ENCODE data around the gene ADGRG2. TPM values are rescaled to one million over a fixed set of nuclear protein-coding genes. Genes with fewer than 3 reads are reported as not detected.

ADGRG2 gene
- total and polyA plus RNA-seq, 2 of the 13 experiments (the other 11 are each of a cell fraction or from before 2014, with no cell fraction given): not detected

DNA sequence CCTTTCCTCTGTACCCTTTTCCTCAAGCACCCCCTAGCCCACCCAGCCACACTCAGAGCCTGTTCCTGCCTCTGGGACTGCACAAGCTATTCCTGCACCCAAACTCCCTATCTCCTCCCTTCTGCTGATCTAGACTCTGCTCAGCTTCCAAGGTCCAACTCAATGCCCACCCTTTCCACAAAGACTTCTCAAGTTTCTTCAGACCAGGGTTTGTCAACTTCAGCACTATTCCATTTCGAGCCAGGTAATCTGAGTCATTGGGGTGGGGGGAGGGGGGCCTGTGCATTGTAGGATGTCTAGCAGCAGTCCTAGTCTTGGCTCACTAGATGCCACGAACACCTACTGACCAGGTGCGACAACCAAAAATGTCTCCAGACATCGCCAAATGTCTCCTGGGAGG is 175.7 kb downstream of the ADGRG2 start (continued):
- TF ChIP-seq, protein P1, sequence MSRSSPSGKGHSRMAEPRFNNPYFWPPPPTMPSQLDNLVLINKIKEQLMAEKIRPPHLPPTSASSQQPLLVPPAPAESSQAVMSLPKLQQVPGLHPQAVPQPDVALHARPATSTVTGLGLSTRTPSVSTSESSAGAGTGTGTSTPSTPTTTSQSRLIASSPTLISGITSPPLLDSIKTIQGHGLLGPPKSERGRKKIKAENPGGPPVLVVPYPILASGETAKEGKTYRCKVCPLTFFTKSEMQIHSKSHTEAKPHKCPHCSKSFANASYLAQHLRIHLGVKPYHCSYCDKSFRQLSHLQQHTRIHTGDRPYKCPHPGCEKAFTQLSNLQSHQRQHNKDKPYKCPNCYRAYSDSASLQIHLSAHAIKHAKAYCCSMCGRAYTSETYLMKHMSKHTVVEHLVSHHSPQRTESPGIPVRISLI (CRISPR knock-in tag; IDR thresholded peaks at IDR 0.05; ENCODE audit: borderline replicate concordance): no peak
- TF ChIP-seq, protein P2, sequence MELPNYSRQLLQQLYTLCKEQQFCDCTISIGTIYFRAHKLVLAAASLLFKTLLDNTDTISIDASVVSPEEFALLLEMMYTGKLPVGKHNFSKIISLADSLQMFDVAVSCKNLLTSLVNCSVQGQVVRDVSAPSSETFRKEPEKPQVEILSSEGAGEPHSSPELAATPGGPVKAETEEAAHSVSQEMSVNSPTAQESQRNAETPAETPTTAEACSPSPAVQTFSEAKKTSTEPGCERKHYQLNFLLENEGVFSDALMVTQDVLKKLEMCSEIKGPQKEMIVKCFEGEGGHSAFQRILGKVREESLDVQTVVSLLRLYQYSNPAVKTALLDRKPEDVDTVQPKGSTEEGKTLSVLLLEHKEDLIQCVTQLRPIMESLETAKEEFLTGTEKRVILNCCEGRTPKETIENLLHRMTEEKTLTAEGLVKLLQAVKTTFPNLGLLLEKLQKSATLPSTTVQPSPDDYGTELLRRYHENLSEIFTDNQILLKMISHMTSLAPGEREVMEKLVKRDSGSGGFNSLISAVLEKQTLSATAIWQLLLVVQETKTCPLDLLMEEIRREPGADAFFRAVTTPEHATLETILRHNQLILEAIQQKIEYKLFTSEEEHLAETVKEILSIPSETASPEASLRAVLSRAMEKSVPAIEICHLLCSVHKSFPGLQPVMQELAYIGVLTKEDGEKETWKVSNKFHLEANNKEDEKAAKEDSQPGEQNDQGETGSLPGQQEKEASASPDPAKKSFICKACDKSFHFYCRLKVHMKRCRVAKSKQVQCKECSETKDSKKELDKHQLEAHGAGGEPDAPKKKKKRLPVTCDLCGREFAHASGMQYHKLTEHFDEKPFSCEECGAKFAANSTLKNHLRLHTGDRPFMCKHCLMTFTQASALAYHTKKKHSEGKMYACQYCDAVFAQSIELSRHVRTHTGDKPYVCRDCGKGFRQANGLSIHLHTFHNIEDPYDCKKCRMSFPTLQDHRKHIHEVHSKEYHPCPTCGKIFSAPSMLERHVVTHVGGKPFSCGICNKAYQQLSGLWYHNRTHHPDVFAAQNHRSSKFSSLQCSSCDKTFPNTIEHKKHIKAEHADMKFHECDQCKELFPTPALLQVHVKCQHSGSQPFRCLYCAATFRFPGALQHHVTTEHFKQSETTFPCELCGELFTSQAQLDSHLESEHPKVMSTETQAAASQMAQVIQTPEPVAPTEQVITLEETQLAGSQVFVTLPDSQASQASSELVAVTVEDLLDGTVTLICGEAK (IDR thresholded peaks at IDR 0.05): no peak
- TF ChIP-seq, protein P2 (CRISPR knock-in tag; IDR thresholded peaks at IDR 0.05): no peak
- TF ChIP-seq FIP1L1 (IDR thresholded peaks at IDR 0.05; ENCODE audit: borderline replicate concordance, insufficient read depth, low read depth, low read length): no peak
- TF ChIP-seq SRSF9 (IDR thresholded peaks at IDR 0.05; ENCODE audit: borderline replicate concordance, insufficient read depth, low read depth, low read length, poor library complexity, severe bottlenecking): no peak
- no peak for TF ChIP-seq ZNF572 (CRISPR knock-in tag; IDR thresholded peaks at IDR 0.05)
- no peak for TF ChIP-seq ZNF552 (CRISPR knock-in tag; IDR thresholded peaks at IDR 0.05; ENCODE audit: borderline replicate concordance)
- no peak for TF ChIP-seq ZSCAN30 (CRISPR knock-in tag; IDR thresholded peaks at IDR 0.05)
- TF ChIP-seq, protein P3, sequence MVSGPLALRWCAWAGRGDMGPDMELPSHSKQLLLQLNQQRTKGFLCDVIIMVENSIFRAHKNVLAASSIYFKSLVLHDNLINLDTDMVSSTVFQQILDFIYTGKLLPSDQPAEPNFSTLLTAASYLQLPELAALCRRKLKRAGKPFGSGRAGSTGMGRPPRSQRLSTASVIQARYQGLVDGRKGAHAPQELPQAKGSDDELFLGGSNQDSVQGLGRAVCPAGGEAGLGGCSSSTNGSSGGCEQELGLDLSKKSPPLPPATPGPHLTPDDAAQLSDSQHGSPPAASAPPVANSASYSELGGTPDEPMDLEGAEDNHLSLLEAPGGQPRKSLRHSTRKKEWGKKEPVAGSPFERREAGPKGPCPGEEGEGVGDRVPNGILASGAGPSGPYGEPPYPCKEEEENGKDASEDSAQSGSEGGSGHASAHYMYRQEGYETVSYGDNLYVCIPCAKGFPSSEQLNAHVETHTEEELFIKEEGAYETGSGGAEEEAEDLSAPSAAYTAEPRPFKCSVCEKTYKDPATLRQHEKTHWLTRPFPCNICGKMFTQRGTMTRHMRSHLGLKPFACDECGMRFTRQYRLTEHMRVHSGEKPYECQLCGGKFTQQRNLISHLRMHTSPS (CRISPR knock-in tag; IDR thresholded peaks at IDR 0.05; ENCODE audit: low read depth): no peak
- TF ChIP-seq, protein P4, sequence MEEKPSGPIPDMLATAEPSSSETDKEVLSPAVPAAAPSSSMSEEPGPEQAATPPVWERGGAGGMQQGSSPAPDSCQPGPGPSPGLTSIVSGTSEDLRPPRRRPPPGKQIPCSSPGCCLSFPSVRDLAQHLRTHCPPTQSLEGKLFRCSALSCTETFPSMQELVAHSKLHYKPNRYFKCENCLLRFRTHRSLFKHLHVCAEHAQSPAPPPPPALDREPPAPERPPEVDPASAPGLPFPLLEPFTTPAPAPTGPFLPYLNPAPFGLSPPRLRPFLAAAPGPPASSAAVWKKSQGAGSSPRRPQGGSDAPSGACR (CRISPR knock-in tag; IDR thresholded peaks at IDR 0.05): no peak
- no peak for TF ChIP-seq MYNN (CRISPR knock-in tag; IDR thresholded peaks at IDR 0.05; ENCODE audit: low read depth)
- TF ChIP-seq CC2D1A (CRISPR knock-in tag; IDR thresholded peaks at IDR 0.05): no peak

All from HepG2 (cell line).